T-cell (primary cell): ENCODE results near the gene PTCSC3. TPM values are rescaled to one million over a fixed set of nuclear protein-coding genes. Genes with fewer than 3 reads are reported as not detected.

Experiments
- ATAC-seq, 4 experiments: fragments of 200-7000 bp in 3 of 4; fragments of 150-1000 bp in 1 of 4; cut with Tn5 transposase; replicated peaks in 1 of 4; 1 replicate in 3 of 4; 2 replicates in 1 of 4; pipeline ENCODE4 v1.10.0; 2021; ENCODE audit warnings: moderate library complexity in 3 of 4, mild to moderate bottlenecking in 2 of 4, moderate number of reproducible peaks in 1 of 4
- CTCF ChIA-PET, 2 donors: fragments of 300-600 bp; sonication (Branson Sonifier 250); formaldehyde crosslinking; loops; one replicate each; lab custom pipeline; 2022; ENCODE audit warnings: antibody characterized with exemption in 2 of 2; lab: Charles Lee
- POLR2A ChIA-PET, 2 donors: fragments of 300-600 bp; sonication (Branson Sonifier 250); formaldehyde crosslinking; loops; one replicate each; lab custom pipeline; 2022; ENCODE audit warnings: antibody characterized with exemption in 2 of 2; lab: Charles Lee
- DNase-seq, 35 experiments: peaks; one replicate each; pipeline versions ENCODE4 v3.0.0 to v3.0.0-alpha.2; 2013 to 2023
- H3K27ac ChIP-seq: one replicate; pipeline ENCODE4 v1.5.1; 2013; ENCODE audit warnings: low read length
- H3K27me3 ChIP-seq, 2 experiments: replicated peaks in 1 of 2; 1 replicate in 1 of 2; 2 replicates in 1 of 2; pipeline versions ENCODE4 v1.6.1 to v1.7.0; 2013; ENCODE audit warnings: low read length in 1 of 2, mixed read lengths in 1 of 2; ENCODE audit not compliant: control insufficient read depth in 2 of 2, insufficient read depth in 2 of 2; ENCODE audit errors: extremely low read depth in 1 of 2
- H3K36me3 ChIP-seq, 2 donors: 1 replicate in 1 of 2; 2 replicates in 1 of 2; pipeline versions ENCODE4 v1.6.1 to v1.7.0; 2013; ENCODE audit warnings: low read length in 1 of 2; ENCODE audit not compliant: control insufficient read depth in 2 of 2, insufficient read depth in 1 of 2; ENCODE audit errors: extremely low read depth in 1 of 2
- H3K4me1 ChIP-seq, 2 experiments: 1 replicate in 1 of 2; 2 replicates in 1 of 2; pipeline versions ENCODE4 v1.6.1 to v1.7.0; 2013; ENCODE audit warnings: low read length in 2 of 2, mixed read lengths in 1 of 2; ENCODE audit not compliant: insufficient read depth in 2 of 2, control insufficient read depth in 1 of 2; ENCODE audit errors: extremely low read depth in 1 of 2
- H3K4me3 ChIP-seq, 2 donors: 1 replicate in 1 of 2; 2 replicates in 1 of 2; pipeline versions ENCODE4 v1.5.1 to v1.7.0; 2013; ENCODE audit warnings: mild to moderate bottlenecking in 2 of 2, low read length in 1 of 2, moderate library complexity in 1 of 2; ENCODE audit not compliant: control insufficient read depth in 1 of 2; ENCODE audit errors: extremely low read depth in 1 of 2
- H3K9me3 ChIP-seq: 2 replicates; pipeline ENCODE4 v1.7.0; 2013
- H3K27ac Mint-ChIP-seq, 2 donors: one replicate each; pipeline ENCODE4 v1.8.0; 2020 to 2021; ENCODE audit warnings: mild to moderate bottlenecking in 2 of 2, mixed read lengths in 2 of 2
- H3K27me3 Mint-ChIP-seq, 2 donors: one replicate each; pipeline ENCODE4 v1.8.0; 2021 to 2022; ENCODE audit warnings: mixed read lengths in 2 of 2
- H3K36me3 Mint-ChIP-seq: one replicate; pipeline ENCODE4 v1.8.0; 2021; ENCODE audit warnings: mixed read lengths
- H3K4me1 Mint-ChIP-seq, 3 donors: one replicate each; pipeline ENCODE4 v1.8.0; 2020 to 2022; ENCODE audit warnings: mixed read lengths in 3 of 3, mild to moderate bottlenecking in 1 of 3
- H3K4me3 Mint-ChIP-seq, 3 donors: one replicate each; pipeline ENCODE4 v1.8.0; 2020 to 2022; ENCODE audit warnings: mild to moderate bottlenecking in 3 of 3, mixed read lengths in 3 of 3, moderate library complexity in 3 of 3
- H3K9me3 Mint-ChIP-seq, 3 donors: one replicate each; pipeline ENCODE4 v1.8.0; 2020 to 2022; ENCODE audit warnings: mixed read lengths in 3 of 3
- WGBS: methylation state at CpG from one replicate; pipeline ENCODE4 v1.1.5; 2013; ENCODE audit warnings: missing lambda C conversion rate; ENCODE audit not compliant: insufficient coverage; 5-methylcytosine and 5-hydroxymethylcytosine counted together
- total RNA-seq, 35 experiments: library from RNA in 6 of 35; stranded (reverse) in 6 of 35; fragments of 120-200 nt in 1 of 35; gene quantifications; one replicate each; pipeline versions ENCODE4 v1.2.1 to v1.2.4 and lab custom pipeline; 2013 to 2026

The PTCSC3 gene
- total RNA-seq, 5 donors from 2014 or later (not counting 1 experiment from before 2014, with no cell fraction given) = not detected

DNA sequence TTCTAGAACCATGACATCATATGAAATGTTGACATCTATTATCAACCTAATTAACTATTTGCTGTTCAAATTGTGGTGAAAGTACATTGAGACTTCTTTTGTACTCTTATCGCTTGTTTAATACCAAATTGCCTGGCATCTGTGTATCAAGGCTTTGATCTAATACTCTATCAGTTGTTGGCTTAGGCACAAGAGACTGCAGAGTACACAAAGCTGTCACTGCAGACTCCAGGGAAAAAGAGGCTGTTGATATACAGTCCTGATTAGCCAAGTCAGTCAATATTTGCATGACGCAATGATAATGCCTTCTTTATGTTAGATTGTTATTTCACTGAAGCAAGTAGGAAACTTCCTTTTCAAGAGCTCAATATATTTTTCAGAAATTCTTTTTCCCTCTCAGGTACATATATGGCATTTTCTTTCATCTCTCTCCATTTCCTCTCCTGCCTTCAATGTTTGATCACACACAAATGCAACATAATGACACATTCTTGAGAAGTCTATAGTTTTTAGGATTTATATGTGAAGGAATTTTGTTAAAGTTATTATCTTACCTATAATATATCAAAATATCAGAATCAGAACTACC, 32.3 kb upstream of the PTCSC3 start:
- POLR2A ChIA-PET = no interaction called here

DNA sequence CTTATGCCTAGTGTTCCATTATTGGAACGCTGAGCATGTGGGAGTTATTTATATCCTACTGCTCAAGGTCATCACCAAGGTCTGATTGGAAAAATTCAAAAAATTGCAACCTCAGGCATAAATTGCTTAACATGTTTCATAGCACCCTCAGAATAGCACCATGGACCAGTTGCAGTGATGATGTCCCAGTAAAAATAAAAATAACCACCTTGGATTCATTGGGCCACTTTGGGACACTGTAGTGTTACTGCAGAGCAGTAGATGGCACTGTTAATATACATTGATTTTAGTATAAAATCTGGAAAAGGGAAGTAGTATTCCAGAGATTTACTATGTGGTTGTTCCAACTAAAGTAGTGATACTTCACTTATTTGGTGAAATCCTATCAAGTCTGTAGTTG, 31.0 kb upstream of the PTCSC3 start:
- DNase-seq (no peak), ATAC-seq (no peak)
- Mint-ChIP-seq H3K9me3 (peaks cover 0 to 7% (median 6%) of the 10 kb centered on the region in 3 donors), H3K27me3 (peaks cover 2 to 3% of the 10 kb centered on the region in 2 donors), H3K36me3 (no peaks in the 10 kb centered on the region), H3K27ac (no peak overlapping the region), H3K4me1 (no peaks in the 10 kb centered on the region), H3K4me3 (no peak overlapping the region)
- Histone ChIP-seq H3K4me3 (no peak overlapping the region), H3K36me3 (no peaks in the 10 kb centered on the region), H3K27me3 (no peaks in the 10 kb centered on the region), H3K27ac (no peak overlapping the region), H3K9me3 (no peaks in the 10 kb centered on the region), H3K4me1 (no peaks in the 10 kb centered on the region)
- ChIA-PET CTCF (no interaction called here), POLR2A (no interaction called here)
- WGBS = no CpG with 5 or more reads among the region's 1 CpG

More for the DNA sequence above, 32.3 kb upstream of the PTCSC3 start:
- H3K9me3 Mint-ChIP-seq = peaks cover 0 to 5% (median 0%) of the 10 kb centered on the region in 3 donors
- Histone ChIP-seq H3K4me3 (no peak overlapping the region), H3K9me3 (no peaks in the 10 kb centered on the region), H3K27me3 (no peaks in the 10 kb centered on the region), H3K27ac (no peak overlapping the region), H3K4me1 (no peaks in the 10 kb centered on the region), H3K36me3 (no peaks in the 10 kb centered on the region)
- peaks cover 3 to 5% of the 10 kb centered on the region in 2 donors for H3K27me3 Mint-ChIP-seq
- H3K4me3 Mint-ChIP-seq = no peak overlapping the region
- CTCF ChIA-PET = no interaction called here
- no peaks in the 10 kb centered on the region for H3K36me3 Mint-ChIP-seq
- ATAC-seq (no peak), DNase-seq (no peak)
- H3K27ac Mint-ChIP-seq = no peak overlapping the region
- no peaks in the 10 kb centered on the region for H3K4me1 Mint-ChIP-seq
- no CpG with 5 or more reads among the region's 2 CpGs for WGBS

DNA sequence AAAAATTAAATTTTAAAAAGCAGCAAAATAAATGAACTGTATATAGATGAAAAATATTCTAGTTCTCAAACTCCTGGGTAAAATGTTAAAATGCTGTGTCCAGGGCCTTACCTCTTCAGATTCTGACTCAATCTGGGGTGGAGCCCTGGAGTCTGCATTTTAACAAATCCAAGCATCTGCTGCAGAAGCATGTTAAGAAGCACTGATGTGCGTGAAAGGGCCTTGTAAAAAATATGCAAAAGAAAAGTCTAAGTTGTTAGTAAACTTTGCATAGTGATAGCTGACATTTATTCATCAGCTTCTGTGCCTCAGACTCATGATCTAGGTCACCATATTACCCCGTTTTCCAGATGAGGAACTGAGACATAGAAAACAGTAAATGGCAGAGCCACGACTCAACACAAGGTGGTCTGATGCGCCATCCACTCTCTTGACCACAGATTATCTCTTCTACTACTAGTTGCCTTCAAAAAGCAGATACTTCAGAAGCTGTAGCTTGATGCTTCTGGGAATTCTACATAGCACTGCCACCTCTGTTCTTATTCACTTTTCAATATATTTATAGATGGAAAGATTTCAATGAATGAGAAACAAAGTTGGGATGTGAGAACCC, 28.0 kb upstream of the PTCSC3 start:
- no peaks in the 10 kb centered on the region for H3K36me3 ChIP-seq
- no peaks in the 10 kb centered on the region for H3K4me1 ChIP-seq
- ATAC-seq = no peak
- no peak overlapping the region for H3K27ac ChIP-seq
- H3K27me3 ChIP-seq = peaks cover 0 to 4% of the 10 kb centered on the region in 2 experiments
- no peak overlapping the region for H3K4me3 ChIP-seq
- peaks cover 0 to 3% of the 10 kb centered on the region in 2 donors for H3K27me3 Mint-ChIP-seq
- ChIA-PET POLR2A (no interaction called here), CTCF (no interaction called here)
- H3K9me3 Mint-ChIP-seq = peaks cover 3 to 9% (median 6%) of the 10 kb centered on the region in 3 donors
- WGBS = 41% methylated on average over 3 of the region's 4 CpGs
- H3K36me3 Mint-ChIP-seq = no peaks in the 10 kb centered on the region
- no peak overlapping the region for H3K4me3 Mint-ChIP-seq
- no peaks in the 10 kb centered on the region for H3K4me1 Mint-ChIP-seq
- no peak overlapping the region for H3K27ac Mint-ChIP-seq
- H3K9me3 ChIP-seq = no peaks in the 10 kb centered on the region
- DNase-seq = no peak

DNA sequence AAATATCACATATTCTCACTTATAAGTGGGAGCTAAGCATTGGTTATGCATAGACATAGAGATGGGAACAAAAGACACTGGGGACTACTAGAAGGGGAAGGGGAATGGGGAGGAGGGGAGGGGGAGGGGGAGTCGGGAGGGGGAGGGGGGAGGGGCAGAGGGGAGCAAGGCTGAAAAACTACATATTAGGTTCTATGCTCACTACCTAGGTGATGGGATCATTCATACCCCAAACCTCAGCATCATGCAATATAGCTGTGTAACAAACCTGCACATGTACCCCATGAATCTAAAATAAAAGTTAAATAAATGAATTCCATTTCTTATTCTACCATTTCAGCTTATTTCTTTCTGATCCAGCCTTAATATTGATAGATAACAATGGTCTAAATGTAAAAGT, 21.9 kb upstream of the PTCSC3 start:
- H3K27me3 ChIP-seq = peaks cover 0 to 4% of the 10 kb centered on the region in 2 experiments
- no peaks in the 10 kb centered on the region for H3K4me1 ChIP-seq
- no peak for DNase-seq
- Mint-ChIP-seq H3K36me3 (no peaks in the 10 kb centered on the region), H3K4me3 (no peak overlapping the region), H3K4me1 (no peaks in the 10 kb centered on the region), H3K9me3 (peaks cover 3 to 4% (median 4%) of the 10 kb centered on the region in 3 donors), H3K27ac (no peak overlapping the region), H3K27me3 (peaks cover 9 to 13% of the 10 kb centered on the region in 2 donors)
- ChIA-PET POLR2A (no interaction called here), CTCF (interaction anchor here in 1 of 2 donors (0.6 kb wide), 1 partner anchor 190 kb away, joined by 3 read pairs; no protein-coding TSS in a partner anchor)
- no peak overlapping the region for H3K4me3 ChIP-seq
- WGBS = no CpG with 5 or more reads among the region's 1 CpG
- H3K36me3 ChIP-seq = no peaks in the 10 kb centered on the region
- H3K27ac ChIP-seq = no peak overlapping the region
- H3K9me3 ChIP-seq = no peaks in the 10 kb centered on the region
- ATAC-seq = no peak

DNA sequence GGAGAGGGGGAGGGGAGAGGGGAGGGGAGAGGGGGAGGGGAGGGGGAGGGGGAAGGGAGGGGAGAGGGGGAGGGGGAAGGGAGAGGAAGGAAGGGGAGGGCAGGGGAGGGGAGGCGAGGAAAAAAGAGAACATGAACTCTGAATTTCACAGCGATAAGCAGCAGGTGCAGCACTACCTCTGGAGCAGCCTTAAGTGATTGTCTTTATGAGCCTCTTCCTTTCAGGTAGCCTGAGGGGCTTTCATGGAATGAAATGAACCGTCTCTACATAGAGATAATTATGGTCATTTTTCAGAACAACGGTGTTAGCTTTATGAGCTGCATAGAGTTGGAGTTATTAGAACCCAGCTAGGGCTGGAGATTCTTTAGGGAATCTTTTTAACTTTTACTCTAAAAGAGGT, 18.1 kb upstream of the PTCSC3 start:
- Mint-ChIP-seq H3K4me1 (no peaks in the 10 kb centered on the region), H3K27ac (no peak overlapping the region), H3K4me3 (no peak overlapping the region), H3K36me3 (no peaks in the 10 kb centered on the region), H3K9me3 (no peaks in the 10 kb centered on the region), H3K27me3 (peaks cover 9 to 10% of the 10 kb centered on the region in 2 donors)
- no peak overlapping the region for H3K27ac ChIP-seq
- no peaks in the 10 kb centered on the region for H3K4me1 ChIP-seq
- no peak for DNase-seq
- no peaks in the 10 kb centered on the region for H3K9me3 ChIP-seq
- H3K27me3 ChIP-seq = no peaks in the 10 kb centered on the region
- ChIA-PET CTCF (no interaction called here), POLR2A (no interaction called here)
- no peak for ATAC-seq
- WGBS = 83% methylated on average over 2 of the region's 4 CpGs
- H3K4me3 ChIP-seq = no peak overlapping the region
- no peaks in the 10 kb centered on the region for H3K36me3 ChIP-seq

DNA sequence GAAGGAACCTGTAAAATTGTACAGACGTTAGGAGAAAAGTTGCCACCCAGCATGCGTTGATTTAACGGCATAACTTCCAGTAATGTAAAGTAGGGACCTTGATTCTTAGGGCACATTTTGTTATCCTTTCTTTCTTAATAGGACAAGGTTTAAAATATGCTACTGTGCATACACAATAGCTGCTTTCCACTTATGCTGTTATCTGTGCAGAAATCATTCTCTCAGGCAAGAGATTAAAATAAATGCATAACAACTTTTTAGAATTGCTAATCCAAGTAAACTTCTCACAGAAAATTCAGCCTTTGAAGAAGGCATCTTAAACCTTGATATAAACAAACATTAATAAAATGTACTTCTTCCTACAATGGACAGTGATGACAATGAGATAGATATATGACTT, 16.0 kb upstream of the PTCSC3 start:
- no peaks in the 10 kb centered on the region for H3K4me1 Mint-ChIP-seq
- no peaks in the 10 kb centered on the region for H3K9me3 ChIP-seq
- no peak overlapping the region for H3K4me3 ChIP-seq
- H3K9me3 Mint-ChIP-seq = no peaks in the 10 kb centered on the region
- H3K27me3 Mint-ChIP-seq = peaks cover 3 to 8% of the 10 kb centered on the region in 2 donors
- H3K27ac Mint-ChIP-seq = no peak overlapping the region
- no CpG with 5 or more reads among the region's 3 CpGs for WGBS
- no peak overlapping the region for H3K4me3 Mint-ChIP-seq
- ChIA-PET CTCF (no interaction called here), POLR2A (no interaction called here)
- no peaks in the 10 kb centered on the region for H3K27me3 ChIP-seq
- H3K27ac ChIP-seq = no peak overlapping the region
- H3K36me3 Mint-ChIP-seq = no peaks in the 10 kb centered on the region
- no peaks in the 10 kb centered on the region for H3K36me3 ChIP-seq
- DNase-seq (no peak), ATAC-seq (no peak)
- H3K4me1 ChIP-seq = no peaks in the 10 kb centered on the region
